Activated CD4-positive, alpha-beta T cell treated with anti-CD3 and anti-CD28 coated beads for 1 hour (primary cell): ENCODE measurements around the gene VRK3.
"Not testable (repeated sequence)": the region's sequence is repeated elsewhere in the genome, so short reads cannot be mapped to it uniquely, and the experiment has no call there.

Experiments used
- DNase-seq: peaks from one replicate; pipeline ENCODE4 v3.0.0-alpha.2; 2020

Gene VRK3

GRCh38 chr19:49986354-49986753 is 38.8 kb downstream of the VRK3 start:
- DNase-seq: no peak

- no peak for DNase-seq
These were observed 39.3 kb downstream of the VRK3 start for GRCh38 chr19:49985871-49986270.

GRCh38 chr19:49984491-49984890 is 40.7 kb downstream of the VRK3 start:
- no peak for DNase-seq

GRCh38 chr19:49983645-49984229 is 41.4 kb downstream of the VRK3 start:
- DNase-seq: peak; percentile 59

GRCh38 chr19:49981603-49982593 is 43.3 kb downstream of the VRK3 start:
- DNase-seq: no peak

GRCh38 chr19:49978324-49978723 is 46.8 kb downstream of the VRK3 start:
- no peak for DNase-seq

GRCh38 chr19:49977881-49978280 is 47.3 kb downstream of the VRK3 start:
- no peak for DNase-seq

GRCh38 chr19:49977076-49977475 is 48.1 kb downstream of the VRK3 start:
- no peak for DNase-seq

GRCh38 chr19:49976496-49976895 is 48.7 kb downstream of the VRK3 start:
- no peak for DNase-seq

GRCh38 chr19:49975051-49975450 is 50.1 kb downstream of the VRK3 start:
- no peak for DNase-seq

GRCh38 chr19:49973987-49974386 is 51.2 kb downstream of the VRK3 start:
- DNase-seq: no peak

- DNase-seq: no peak
These were observed 52.3 kb downstream of the VRK3 start for GRCh38 chr19:49972841-49973240.

- no peak for DNase-seq
These were observed 53.2 kb downstream of the VRK3 start for GRCh38 chr19:49971991-49972411.

GRCh38 chr19:49969355-49969754 is 55.8 kb downstream of the VRK3 start:
- not testable (repeated sequence) for DNase-seq

- DNase-seq: no peak
These were observed 56.8 kb downstream of the VRK3 start for GRCh38 chr19:49968279-49968922.

- DNase-seq: not testable (repeated sequence)
These were observed 64.2 kb downstream of the VRK3 start, which contains the start of gene SIGLEC11 for GRCh38 chr19:49960980-49961379. Gene SIGLEC11 (minus strand): TSS chr19:49961172. CDS start chr19:49961081, 91 bp downstream.

- not testable (repeated sequence) for DNase-seq
These were observed 65.3 kb downstream of the VRK3 start for GRCh38 chr19:49959892-49960291.

- DNase-seq: not testable (repeated sequence)
These were observed 66.6 kb downstream of the VRK3 start for GRCh38 chr19:49958596-49958995.

GRCh38 chr19:49958144-49958543 is 67.0 kb downstream of the VRK3 start:
- DNase-seq: not testable (repeated sequence)

- no peak for DNase-seq
These were observed 67.8 kb downstream of the VRK3 start for GRCh38 chr19:49957262-49957915.

- DNase-seq: no peak
These were observed 69.1 kb downstream of the VRK3 start for GRCh38 chr19:49956115-49956495.

GRCh38 chr19:49954933-49955332 is 70.2 kb downstream of the VRK3 start:
- no peak for DNase-seq
